Measurements from ENCODE around the gene DRD1. TPM values are rescaled to one million over a fixed set of nuclear protein-coding genes. Genes with fewer than 3 reads are reported as not detected.

The DRD1 gene
- total RNA-seq, 2 donors from 2014 or later: 0.28 to 0.77 TPM

- H3K36me3 ChIP-seq: no peaks in the 10 kb centered on the region
- intact Hi-C loops (cut with DNase I): no loop called here
- no peaks in the 10 kb centered on the region for H3K4me1 ChIP-seq (replicated peaks)
- WGBS: 92% methylated on average over 6 of the region's 6 CpGs
- H3K27ac ChIP-seq: no peak overlapping the region
- TF ChIP-seq POLR2AphosphoS5 (IDR thresholded peaks at IDR 0.05) (no peak), POLR2A (IDR thresholded peaks at IDR 0.05) (no peak), CTCF (IDR thresholded peaks at IDR 0.05) (no peak)
- no peak for DNase-seq (ENCODE audit: low spot score)
- H3K27me3 ChIP-seq (replicated peaks; ENCODE audit: insufficient read depth): no peaks in the 10 kb centered on the region
- H3K4me3 ChIP-seq: no peak overlapping the region
- no peaks in the 10 kb centered on the region for H3K9me3 ChIP-seq
These were observed 27.2 kb upstream of the DRD1 start for GRCh38 chr5:175471196-175471595.

GRCh38 chr5:175470781-175471180, 26.8 kb upstream of the DRD1 start:
- WGBS: 56% methylated on average over 5 of the region's 5 CpGs
- H3K27ac ChIP-seq: no peak overlapping the region
- no peaks in the 10 kb centered on the region for H3K36me3 ChIP-seq
- H3K4me1 ChIP-seq (replicated peaks): no peaks in the 10 kb centered on the region
- no peak for DNase-seq (ENCODE audit: low spot score)
- TF ChIP-seq POLR2A (IDR thresholded peaks at IDR 0.05) (no peak), CTCF (IDR thresholded peaks at IDR 0.05) (no peak), POLR2AphosphoS5 (IDR thresholded peaks at IDR 0.05) (no peak)
- no peaks in the 10 kb centered on the region for H3K9me3 ChIP-seq
- no peak overlapping the region for H3K4me3 ChIP-seq
- intact Hi-C loops (cut with DNase I): no loop called here
- H3K27me3 ChIP-seq (replicated peaks; ENCODE audit: insufficient read depth): no peaks in the 10 kb centered on the region

GRCh38 chr5:175469916-175470315, 25.9 kb upstream of the DRD1 start:
- Histone ChIP-seq H3K4me1 (replicated peaks) (no peaks in the 10 kb centered on the region), H3K36me3 (no peaks in the 10 kb centered on the region), H3K4me3 (no peak overlapping the region), H3K27ac (no peak overlapping the region), H3K9me3 (no peaks in the 10 kb centered on the region), H3K27me3 (replicated peaks; ENCODE audit: insufficient read depth) (no peaks in the 10 kb centered on the region)
- intact Hi-C loops (cut with DNase I): no loop called here
- DNase-seq (ENCODE audit: low spot score): no peak
- WGBS: 87% methylated on average over 3 of the region's 3 CpGs
- no peak for TF ChIP-seq POLR2AphosphoS5 (IDR thresholded peaks at IDR 0.05)
- TF ChIP-seq CTCF (IDR thresholded peaks at IDR 0.05): no peak
- TF ChIP-seq POLR2A (IDR thresholded peaks at IDR 0.05): no peak

- Histone ChIP-seq H3K4me1 (replicated peaks) (no peaks in the 10 kb centered on the region), H3K36me3 (no peaks in the 10 kb centered on the region), H3K27me3 (replicated peaks; ENCODE audit: insufficient read depth) (no peaks in the 10 kb centered on the region), H3K9me3 (no peaks in the 10 kb centered on the region), H3K27ac (no peak overlapping the region), H3K4me3 (no peak overlapping the region)
- DNase-seq (ENCODE audit: low spot score): no peak
- TF ChIP-seq POLR2A (IDR thresholded peaks at IDR 0.05) (no peak), CTCF (IDR thresholded peaks at IDR 0.05) (no peak), POLR2AphosphoS5 (IDR thresholded peaks at IDR 0.05) (no peak)
- WGBS: 100% methylated on average over 1 of the region's 1 CpG
- intact Hi-C loops (cut with DNase I): no loop called here
These were observed 24.9 kb upstream of the DRD1 start for GRCh38 chr5:175468892-175469291.

GRCh38 chr5:175467983-175468690, 24.2 kb upstream of the DRD1 start:
- no peak overlapping the region for H3K27ac ChIP-seq
- 26% methylated on average over 11 of the region's 11 CpGs for WGBS

More at GRCh38 chr5:175467983-175468690, 24.2 kb upstream of the DRD1 start:
- no peaks in the 10 kb centered on the region for H3K36me3 ChIP-seq
- H3K27me3 ChIP-seq (replicated peaks; ENCODE audit: insufficient read depth): no peaks in the 10 kb centered on the region
- intact Hi-C loops (cut with DNase I): no loop called here
- DNase-seq (ENCODE audit: low spot score): no peak
- H3K4me3 ChIP-seq: no peak overlapping the region
- H3K9me3 ChIP-seq: no peaks in the 10 kb centered on the region
- no peak for TF ChIP-seq POLR2A (IDR thresholded peaks at IDR 0.05)
- no peak for TF ChIP-seq CTCF (IDR thresholded peaks at IDR 0.05)
- no peak for TF ChIP-seq POLR2AphosphoS5 (IDR thresholded peaks at IDR 0.05)
- H3K4me1 ChIP-seq (replicated peaks): no peaks in the 10 kb centered on the region
